ENCODE data around the gene DAO.
A peak's percentile ranks its signal among the peaks of the same experiment; 100 is the strongest.

Gene DAO

DNA sequence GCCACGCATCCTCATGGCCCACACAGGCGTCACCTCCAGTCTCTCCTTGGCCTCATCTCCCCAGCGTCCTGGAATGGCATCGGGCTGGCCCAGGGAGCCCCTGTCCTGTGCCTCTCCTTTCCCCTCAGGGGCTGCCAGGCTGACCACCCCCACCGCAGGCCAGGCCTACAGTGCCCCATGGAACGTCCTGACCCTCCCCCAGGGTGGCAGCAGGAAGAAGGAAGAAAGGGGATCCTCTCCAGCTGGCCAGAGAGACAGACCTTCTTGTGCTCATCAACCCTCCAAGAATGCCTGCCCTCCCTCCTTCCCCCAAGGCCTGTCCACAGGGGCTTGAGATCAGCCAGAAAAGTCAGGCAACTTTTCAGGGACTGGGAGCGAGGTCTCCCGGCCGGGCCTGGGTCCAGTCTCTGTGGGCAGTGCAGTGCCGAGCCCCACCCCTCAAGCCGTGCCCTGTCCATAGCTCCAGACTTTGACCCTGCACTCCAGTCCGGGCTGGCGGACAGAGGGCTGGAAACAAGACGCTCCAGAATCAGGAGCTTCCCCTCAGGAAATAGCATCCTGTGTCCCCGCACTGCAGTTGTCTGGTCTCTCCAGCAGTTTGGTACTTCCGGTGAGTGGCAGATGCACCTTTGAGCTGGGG is at the start of gene DAO:
Gene DAO, plus strand, starts transcription at position 478 of the 640 bp plus-strand sequence. CDS start 4,915 bp downstream, outside the sequence.
- in situ Hi-C loops (cut with MboI; ENCODE audit: low sequenced_read_pairs, unreplicated experiment) = loop anchor here (25.0 kb wide), 1 partner anchor 208 kb away; the partner anchor contains the start of genes ALKBH2 and UNG
- TF ChIP-seq, protein P1, sequence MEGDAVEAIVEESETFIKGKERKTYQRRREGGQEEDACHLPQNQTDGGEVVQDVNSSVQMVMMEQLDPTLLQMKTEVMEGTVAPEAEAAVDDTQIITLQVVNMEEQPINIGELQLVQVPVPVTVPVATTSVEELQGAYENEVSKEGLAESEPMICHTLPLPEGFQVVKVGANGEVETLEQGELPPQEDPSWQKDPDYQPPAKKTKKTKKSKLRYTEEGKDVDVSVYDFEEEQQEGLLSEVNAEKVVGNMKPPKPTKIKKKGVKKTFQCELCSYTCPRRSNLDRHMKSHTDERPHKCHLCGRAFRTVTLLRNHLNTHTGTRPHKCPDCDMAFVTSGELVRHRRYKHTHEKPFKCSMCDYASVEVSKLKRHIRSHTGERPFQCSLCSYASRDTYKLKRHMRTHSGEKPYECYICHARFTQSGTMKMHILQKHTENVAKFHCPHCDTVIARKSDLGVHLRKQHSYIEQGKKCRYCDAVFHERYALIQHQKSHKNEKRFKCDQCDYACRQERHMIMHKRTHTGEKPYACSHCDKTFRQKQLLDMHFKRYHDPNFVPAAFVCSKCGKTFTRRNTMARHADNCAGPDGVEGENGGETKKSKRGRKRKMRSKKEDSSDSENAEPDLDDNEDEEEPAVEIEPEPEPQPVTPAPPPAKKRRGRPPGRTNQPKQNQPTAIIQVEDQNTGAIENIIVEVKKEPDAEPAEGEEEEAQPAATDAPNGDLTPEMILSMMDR (IDR thresholded peaks at IDR 0.05; ENCODE audit: borderline replicate concordance, control extremely low read depth, extremely low read depth, insufficient read depth, missing control alignments) = no peak
- no peak for DNase-seq (ENCODE audit: low spot score)

DNA sequence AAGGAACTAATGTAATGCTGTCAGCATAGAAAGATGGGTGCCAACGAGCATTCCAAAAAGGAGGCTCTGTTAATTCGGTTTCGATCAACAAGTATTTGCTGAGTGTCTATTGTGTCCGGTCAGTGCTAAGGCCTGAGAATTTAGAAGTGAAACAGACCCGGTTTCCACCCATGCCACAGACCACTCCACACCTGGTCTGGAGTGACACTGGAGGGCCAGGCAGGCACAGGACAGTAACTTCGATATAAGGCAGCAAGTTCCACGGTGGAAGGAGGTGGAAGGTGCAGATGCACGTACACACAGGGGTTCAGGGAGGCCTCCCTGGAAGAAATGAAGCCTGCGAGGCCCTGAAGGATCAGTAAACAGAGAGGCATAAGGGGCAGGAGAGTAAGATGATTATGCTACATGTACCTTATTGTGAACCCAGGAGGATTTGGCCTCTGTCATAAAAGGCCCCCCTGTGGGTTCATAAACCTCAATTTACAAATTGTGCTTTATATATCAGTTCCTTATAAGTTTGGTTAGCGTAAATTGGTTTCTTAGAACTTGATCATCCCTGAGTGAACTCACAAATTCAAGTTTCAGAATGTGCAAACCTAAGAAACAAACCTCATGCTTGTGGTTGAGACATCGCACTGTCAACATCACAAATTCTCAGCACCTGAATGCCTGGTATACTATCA is 48.4 kb upstream of the DAO start:
- peak; percentile 60 for DNase-seq (ENCODE audit: low spot score)
- in situ Hi-C loops (cut with MboI; ENCODE audit: low sequenced_read_pairs, unreplicated experiment) = no loop called here
- TF ChIP-seq, protein P1 (IDR thresholded peaks at IDR 0.05; ENCODE audit: borderline replicate concordance, control extremely low read depth, extremely low read depth, insufficient read depth, missing control alignments) = no peak

DNA sequence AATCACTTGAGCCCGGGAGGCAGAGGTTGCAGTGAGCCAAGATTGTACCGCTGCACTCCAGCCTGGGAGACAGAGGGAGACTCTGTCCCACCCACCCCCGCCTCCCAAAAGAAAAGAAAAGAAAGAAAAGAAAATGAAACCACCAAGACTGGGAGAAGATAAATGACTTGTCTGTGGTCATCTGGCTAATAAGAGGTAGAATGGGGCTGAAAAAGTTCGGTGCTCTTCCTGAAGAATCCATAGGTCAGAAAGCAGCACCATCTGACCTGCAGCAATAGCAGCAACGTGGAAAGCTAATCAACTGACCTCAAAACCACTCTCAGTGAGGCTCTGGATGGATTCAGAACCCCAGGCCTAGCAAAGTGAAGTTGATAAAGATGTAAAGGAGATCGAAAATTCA is 47.7 kb upstream of the DAO start:
- in situ Hi-C loops (cut with MboI; ENCODE audit: low sequenced_read_pairs, unreplicated experiment) = no loop called here
- TF ChIP-seq, protein P1 (IDR thresholded peaks at IDR 0.05; ENCODE audit: borderline replicate concordance, control extremely low read depth, extremely low read depth, insufficient read depth, missing control alignments) = no peak
- DNase-seq (ENCODE audit: low spot score) = no peak

DNA sequence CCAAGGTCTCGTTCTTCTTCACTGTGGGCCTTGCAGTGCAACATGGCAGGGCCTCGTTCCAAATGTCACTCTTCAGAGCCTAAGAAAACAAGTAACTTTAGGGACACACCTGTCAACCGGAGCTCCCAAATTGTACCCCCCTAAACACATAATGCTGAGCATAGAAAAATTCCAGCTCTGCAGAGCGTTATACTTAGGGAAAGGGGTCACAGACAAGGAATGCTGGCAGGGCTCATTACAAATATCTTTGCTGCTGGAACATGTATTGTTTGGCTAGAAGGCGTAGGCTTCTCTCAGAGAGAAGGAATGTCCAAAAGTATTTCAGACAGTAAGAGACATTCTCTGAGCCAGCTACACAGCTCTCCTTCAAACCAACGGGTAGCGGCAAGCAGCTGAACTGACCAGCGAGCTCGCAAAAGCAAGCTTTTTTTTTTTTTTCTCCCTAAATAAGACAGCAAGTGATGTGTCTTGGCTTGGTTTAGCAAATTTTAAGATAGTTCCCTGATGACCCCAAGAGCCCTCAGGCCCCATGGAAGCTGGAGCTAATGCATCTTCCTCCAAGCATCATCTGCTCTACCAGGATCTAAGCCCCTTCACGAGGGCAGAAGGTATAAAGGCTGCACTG is 47.0 kb upstream of the DAO start:
- TF ChIP-seq, protein P1 (IDR thresholded peaks at IDR 0.05; ENCODE audit: borderline replicate concordance, control extremely low read depth, extremely low read depth, insufficient read depth, missing control alignments) = no peak
- DNase-seq (ENCODE audit: low spot score) = no peak

DNA sequence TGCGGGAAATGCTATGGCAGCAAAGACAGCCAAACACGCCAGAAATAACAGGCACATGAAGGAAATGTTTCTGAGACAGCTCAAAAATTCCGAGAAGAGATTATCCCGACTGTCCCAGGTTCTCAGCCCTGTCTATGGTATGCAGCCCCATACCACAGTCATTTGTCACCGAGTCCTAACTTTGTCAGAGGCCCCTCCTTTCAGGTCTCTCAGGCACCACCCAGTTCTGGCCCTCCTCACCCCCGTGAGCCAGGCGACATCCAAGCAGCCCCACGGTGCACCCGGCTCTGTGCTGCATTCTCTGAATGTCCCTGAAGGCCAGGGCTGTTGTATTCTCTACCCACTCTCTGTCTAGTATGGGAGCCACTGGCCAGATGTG is 46.5 kb upstream of the DAO start:
- TF ChIP-seq, protein P1 (IDR thresholded peaks at IDR 0.05; ENCODE audit: borderline replicate concordance, control extremely low read depth, extremely low read depth, insufficient read depth, missing control alignments) = no peak
- in situ Hi-C loops (cut with MboI; ENCODE audit: low sequenced_read_pairs, unreplicated experiment) = no loop called here
- no peak for DNase-seq (ENCODE audit: low spot score)

More for the DNA sequence above, 47.0 kb upstream of the DAO start:
- in situ Hi-C loops (cut with MboI; ENCODE audit: low sequenced_read_pairs, unreplicated experiment) = no loop called here

DNA sequence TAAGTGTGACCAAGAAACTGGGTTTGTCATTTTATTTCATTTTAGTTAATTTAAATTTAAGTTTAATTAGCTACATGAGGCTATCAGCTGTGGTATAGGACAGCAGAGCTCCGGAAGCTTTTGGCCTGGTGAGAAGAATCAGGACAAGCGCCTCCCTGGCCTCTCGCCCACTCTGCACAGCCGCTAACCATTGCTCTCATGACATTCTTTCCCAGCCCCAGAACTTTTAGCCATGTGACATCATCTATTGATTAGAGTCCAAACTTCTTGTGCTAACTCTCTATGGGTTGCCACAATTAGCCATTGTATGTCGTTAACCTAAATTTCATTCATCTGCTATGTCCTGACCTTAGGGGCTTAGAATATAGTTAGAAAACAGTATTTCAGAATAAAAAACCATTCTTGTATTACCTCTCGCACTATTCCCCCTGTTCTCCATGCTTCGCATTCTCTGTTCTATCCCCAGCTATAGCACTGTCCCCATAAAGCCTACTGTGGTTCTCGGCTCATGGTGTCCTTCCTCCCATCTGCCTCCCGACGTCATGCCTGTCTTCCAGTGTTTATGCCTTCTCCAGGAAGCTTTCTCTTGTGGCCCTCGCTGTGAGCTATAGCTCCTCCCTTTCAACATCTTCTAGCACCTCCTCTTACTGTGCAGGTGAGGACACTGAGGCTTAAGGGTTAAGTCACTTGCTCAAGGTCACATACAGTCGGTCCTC is 46.0 kb upstream of the DAO start:
- TF ChIP-seq, protein P1 (IDR thresholded peaks at IDR 0.05; ENCODE audit: borderline replicate concordance, control extremely low read depth, extremely low read depth, insufficient read depth, missing control alignments) = no peak
- in situ Hi-C loops (cut with MboI; ENCODE audit: low sequenced_read_pairs, unreplicated experiment) = no loop called here
- no peak for DNase-seq (ENCODE audit: low spot score)
